K562 (cell line): ENCODE measurements around the gene OR2F1. TPM values are rescaled to one million over a fixed set of nuclear protein-coding genes. Genes with fewer than 3 reads are reported as not detected.

Experiments used
- BHLHE40 ChIP-seq: IDR thresholded peaks from 2 replicates; pipeline ENCODE4 v1.6.1; 2011; ENCODE audit warnings: low read length, improper control_type of control experiment
- CGGBP1 ChIP-seq: fragments of 250-450 bp; sonication (Bioruptor Pico); IDR thresholded peaks from 2 replicates; pipeline ENCODE4 v1.9.0; 2021; ENCODE audit warnings: mild to moderate bottlenecking
- ILF3 ChIP-seq: fragments of 450-650 bp; IDR thresholded peaks from 2 replicates; pipeline ENCODE4 v1.6.1; 2018; ENCODE audit warnings: antibody characterized with exemption, mild to moderate bottlenecking, moderate library complexity, borderline replicate concordance
- IRF2 ChIP-seq: sonication (generic); formaldehyde crosslinking; IDR thresholded peaks from 2 replicates; pipeline ENCODE4 v1.8.1; 2022; ENCODE audit warnings: mild to moderate bottlenecking, missing genetic modification reagents
- LEF1 ChIP-seq: fragments of 450-650 bp; IDR thresholded peaks from 2 replicates; pipeline ENCODE4 v1.6.1; 2016; ENCODE audit warnings: mild to moderate bottlenecking
- MYC ChIP-seq, 2 experiments: fragments of 250-450 bp in 1 of 2; sonication (Bioruptor Pico) in 1 of 2; IDR thresholded peaks; 2 replicates each; pipeline versions ENCODE4 v1.5.1 to v1.6.1; 2012 to 2021; ENCODE audit warnings: low read depth in 2 of 2, borderline replicate concordance in 1 of 2, improper control_type of control experiment in 1 of 2, low read length in 1 of 2, mild to moderate bottlenecking in 1 of 2, moderate library complexity in 1 of 2
- NCOR1 ChIP-seq: fragments of 450-650 bp; IDR thresholded peaks from 2 replicates; pipeline ENCODE4 v1.6.1; 2016; ENCODE audit warnings: mild to moderate bottlenecking, moderate library complexity
- NFIC ChIP-seq: fragments of 450-650 bp; IDR thresholded peaks from 2 replicates; pipeline ENCODE4 v1.6.1; 2017; ENCODE audit warnings: mild to moderate bottlenecking, inconsistent platforms
- SAFB ChIP-seq: fragments of 200-400 bp; formaldehyde crosslinking; IDR thresholded peaks from 2 replicates; pipeline ENCODE4 v1.6.1; 2017; ENCODE audit warnings: low read depth, low read length, borderline replicate concordance
- SIN3B ChIP-seq: fragments of 450-650 bp; IDR thresholded peaks from 2 replicates; pipeline ENCODE4 v1.6.1; 2017; ENCODE audit warnings: low read depth, mild to moderate bottlenecking, moderate library complexity
- ZNF551 ChIP-seq: fragments of 250-450 bp; sonication (Bioruptor Pico); IDR thresholded peaks from 2 replicates; pipeline ENCODE4 v1.5.0; 2021; ENCODE audit warnings: mild to moderate bottlenecking, moderate library complexity
- polyA plus RNA-seq, 8 experiments: library from polyadenylated mRNA; depleted of rRNA in 4 of 8; stranded (reverse) in 5 of 8; unstranded in 3 of 8; fragments of >200 nt; fragmentation: Nextera tagmentation in 2 of 8; fragmentation: Illumina TruSeq in 1 of 8; extraction: Ambion mirVana in 2 of 8; extraction: Trizol in 1 of 8; gene quantifications; 2 replicates each; pipeline versions ENCODE4 v1.2.1 to v1.2.3, GENCODE V29; 2011 to 2014; ENCODE audit warnings: inconsistent platforms in 1 of 8, missing spikeins in 1 of 8
- total RNA-seq, 7 experiments: library from RNA; depleted of rRNA in 6 of 7; stranded (reverse); fragments of >200 nt in 6 of 7; fragmentation: Illumina TruSeq in 2 of 7; extraction: Trizol in 2 of 7; gene quantifications; 2 replicates each; pipeline versions ENCODE4 v1.2.1 to v1.2.3, GENCODE V29; 2011 to 2021; ENCODE audit warnings: low replicate concordance in 1 of 7
- TF ChIP-seq, protein P1 (sequence below): fragments of 450-650 bp; IDR thresholded peaks from 2 replicates; pipeline ENCODE4 v1.6.1; 2018; ENCODE audit warnings: mild to moderate bottlenecking, low read depth; ENCODE audit not compliant: partially characterized antibody
- TF ChIP-seq, protein P2 (sequence below): sonication (generic); formaldehyde crosslinking; IDR thresholded peaks from 2 replicates; pipeline ENCODE4 v1.8.0; 2022; ENCODE audit warnings: missing genetic modification reagents, mild to moderate bottlenecking, borderline replicate concordance

OR2F1 gene
- total and polyA plus RNA-seq, 9 of the 15 experiments (the other 6 are each of a cell fraction or from before 2014, with no cell fraction given) = not detected

DNA sequence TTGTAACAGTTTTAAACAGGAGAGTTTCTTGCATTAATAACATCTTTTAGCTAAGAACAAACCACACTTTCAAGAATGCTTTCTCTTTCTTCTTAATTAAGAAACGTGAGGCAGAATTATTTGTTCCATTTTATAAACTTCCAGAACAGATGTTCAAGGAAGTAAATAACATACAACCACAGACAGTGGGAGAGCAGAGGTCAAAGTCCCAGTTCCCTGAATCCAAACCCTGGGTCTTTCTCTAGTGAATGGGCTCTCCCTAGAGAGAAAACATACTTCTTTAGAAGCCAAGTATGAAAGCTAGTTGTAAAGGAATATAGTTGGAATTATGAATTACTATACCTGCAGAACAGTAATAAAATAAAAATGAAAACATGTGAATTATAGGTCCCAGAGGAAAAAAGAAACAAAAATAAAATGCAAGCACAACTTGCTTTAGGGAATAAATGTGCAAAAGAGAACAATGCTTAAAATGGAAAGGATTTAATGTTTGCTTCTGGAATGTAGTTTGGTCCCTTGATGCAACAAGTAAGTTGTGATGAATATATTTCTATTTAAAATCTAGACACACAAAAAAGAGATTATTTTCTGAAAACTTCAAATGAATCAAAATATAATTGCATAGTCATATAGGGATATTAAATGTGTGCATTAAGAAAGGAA lies 51.5 kb downstream of the OR2F1 start (continued):
- TF ChIP-seq, protein P1, sequence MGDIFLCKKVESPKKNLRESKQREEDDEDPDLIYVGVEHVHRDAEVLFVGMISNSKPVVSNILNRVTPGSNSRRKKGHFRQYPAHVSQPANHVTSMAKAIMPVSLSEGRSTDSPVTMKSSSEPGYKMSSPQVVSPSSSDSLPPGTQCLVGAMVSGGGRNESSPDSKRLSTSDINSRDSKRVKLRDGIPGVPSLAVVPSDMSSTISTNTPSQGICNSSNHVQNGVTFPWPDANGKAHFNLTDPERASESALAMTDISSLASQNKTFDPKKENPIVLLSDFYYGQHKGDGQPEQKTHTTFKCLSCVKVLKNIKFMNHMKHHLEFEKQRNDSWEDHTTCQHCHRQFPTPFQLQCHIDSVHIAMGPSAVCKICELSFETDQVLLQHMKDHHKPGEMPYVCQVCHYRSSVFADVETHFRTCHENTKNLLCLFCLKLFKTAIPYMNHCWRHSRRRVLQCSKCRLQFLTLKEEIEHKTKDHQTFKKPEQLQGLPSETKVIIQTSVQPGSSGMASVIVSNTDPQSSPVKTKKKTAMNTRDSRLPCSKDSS = no peak
- TF ChIP-seq, protein P2, sequence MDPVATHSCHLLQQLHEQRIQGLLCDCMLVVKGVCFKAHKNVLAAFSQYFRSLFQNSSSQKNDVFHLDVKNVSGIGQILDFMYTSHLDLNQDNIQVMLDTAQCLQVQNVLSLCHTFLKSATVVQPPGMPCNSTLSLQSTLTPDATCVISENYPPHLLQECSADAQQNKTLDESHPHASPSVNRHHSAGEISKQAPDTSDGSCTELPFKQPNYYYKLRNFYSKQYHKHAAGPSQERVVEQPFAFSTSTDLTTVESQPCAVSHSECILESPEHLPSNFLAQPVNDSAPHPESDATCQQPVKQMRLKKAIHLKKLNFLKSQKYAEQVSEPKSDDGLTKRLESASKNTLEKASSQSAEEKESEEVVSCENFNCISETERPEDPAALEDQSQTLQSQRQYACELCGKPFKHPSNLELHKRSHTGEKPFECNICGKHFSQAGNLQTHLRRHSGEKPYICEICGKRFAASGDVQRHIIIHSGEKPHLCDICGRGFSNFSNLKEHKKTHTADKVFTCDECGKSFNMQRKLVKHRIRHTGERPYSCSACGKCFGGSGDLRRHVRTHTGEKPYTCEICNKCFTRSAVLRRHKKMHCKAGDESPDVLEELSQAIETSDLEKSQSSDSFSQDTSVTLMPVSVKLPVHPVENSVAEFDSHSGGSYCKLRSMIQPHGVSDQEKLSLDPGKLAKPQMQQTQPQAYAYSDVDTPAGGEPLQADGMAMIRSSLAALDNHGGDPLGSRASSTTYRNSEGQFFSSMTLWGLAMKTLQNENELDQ (CRISPR knock-in tag) = no peak
- TF ChIP-seq ZNF551 (no peak), IRF2 (CRISPR knock-in tag) (no peak), ILF3 (no peak), BHLHE40 (no peak), LEF1 (no peak), SIN3B (no peak), SAFB (no peak), MYC (IDR thresholded peaks at IDR 0.05; ENCODE audit: low read depth, low read length) (no peak), MYC (CRISPR knock-in tag; IDR thresholded peaks at IDR 0.05; ENCODE audit: borderline replicate concordance, low read depth) (no peak), NCOR1 (no peak), NFIC (no peak), CGGBP1 (no peak)
